HG03342 (cell line): ENCODE measurements around the gene MATR3.
"Not testable (repeated sequence)": the region's sequence is repeated elsewhere in the genome, so short reads cannot be mapped to it uniquely, and the experiment has no call there.

Experiments used
- ATAC-seq: cut with Tn5 transposase; IDR thresholded peaks from one replicate; pipeline ENCODE4 v1.9.1; 2021; ENCODE audit warnings: mild to moderate bottlenecking, moderate library complexity; ENCODE audit not compliant: unreplicated experiment

Gene MATR3

GRCh38 chr5:139342423-139342723, 48.8 kb downstream of the MATR3 start:
- peak; percentile 55 for ATAC-seq

GRCh38 chr5:139343476-139343875, 49.9 kb downstream of the MATR3 start:
- ATAC-seq, result no peak

- ATAC-seq, result no peak
Observed at GRCh38 chr5:139344177-139344576, 50.6 kb downstream of the MATR3 start.

DNA sequence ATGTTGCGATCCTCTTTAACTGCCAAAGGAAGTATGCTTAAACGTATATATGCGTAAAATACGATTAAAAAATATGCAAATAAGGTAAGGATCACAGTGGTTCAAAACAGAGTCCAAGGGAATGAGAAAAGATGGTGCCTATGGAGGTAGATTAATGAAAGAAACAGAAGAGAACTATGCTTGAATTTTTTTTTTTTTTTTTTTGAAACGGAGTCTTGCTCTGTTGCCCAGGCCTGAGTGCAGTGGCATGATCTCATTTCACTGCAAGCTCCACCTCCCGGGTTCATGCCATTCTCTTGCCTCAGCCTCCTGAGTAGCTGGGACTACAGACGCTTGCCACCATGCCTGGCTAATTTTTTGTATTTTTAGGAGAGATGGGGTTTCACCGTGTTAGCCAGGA, 51.9 kb downstream of the MATR3 start:
- ATAC-seq, result not testable (repeated sequence)

DNA sequence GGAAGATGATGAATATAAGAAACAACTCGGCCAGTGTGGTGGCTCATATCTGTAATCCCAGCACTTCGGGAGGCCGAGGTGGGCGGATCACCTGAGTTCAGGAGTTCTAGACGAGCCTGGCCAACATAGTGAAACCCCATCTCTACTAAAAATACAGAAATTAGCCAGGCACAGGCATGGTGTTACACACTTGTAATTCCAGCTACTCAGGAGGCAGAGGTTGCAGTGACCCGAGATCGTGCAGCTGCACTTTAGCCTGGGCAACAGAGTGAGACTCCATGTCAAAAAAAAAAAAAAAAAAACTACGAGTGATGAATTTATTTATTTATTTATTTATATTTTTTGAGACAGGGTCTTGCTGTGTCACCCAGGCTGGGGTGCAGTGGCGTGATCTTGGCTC, 54.3 kb downstream of the MATR3 start:
- not testable (repeated sequence) for ATAC-seq

DNA sequence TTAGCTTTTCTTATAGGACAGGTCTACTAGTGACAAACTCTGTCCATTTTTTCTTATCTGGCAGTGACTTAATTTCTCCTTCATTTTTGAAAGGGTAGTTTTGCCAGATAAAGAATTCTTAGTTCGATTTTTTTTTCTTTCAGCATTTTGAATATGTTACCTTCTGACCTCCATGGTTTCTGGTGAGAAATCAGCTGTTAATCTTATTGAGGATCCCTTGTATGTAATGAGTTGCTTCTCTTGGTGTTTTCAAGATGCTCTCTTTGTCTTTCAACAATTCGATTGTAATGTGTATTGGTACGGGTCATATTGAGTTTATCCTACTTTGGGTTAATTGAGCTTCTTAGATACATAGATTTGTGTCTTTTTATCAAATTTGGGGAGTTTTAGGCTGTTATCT, 60.6 kb downstream of the MATR3 start:
- ATAC-seq, result no peak

DNA sequence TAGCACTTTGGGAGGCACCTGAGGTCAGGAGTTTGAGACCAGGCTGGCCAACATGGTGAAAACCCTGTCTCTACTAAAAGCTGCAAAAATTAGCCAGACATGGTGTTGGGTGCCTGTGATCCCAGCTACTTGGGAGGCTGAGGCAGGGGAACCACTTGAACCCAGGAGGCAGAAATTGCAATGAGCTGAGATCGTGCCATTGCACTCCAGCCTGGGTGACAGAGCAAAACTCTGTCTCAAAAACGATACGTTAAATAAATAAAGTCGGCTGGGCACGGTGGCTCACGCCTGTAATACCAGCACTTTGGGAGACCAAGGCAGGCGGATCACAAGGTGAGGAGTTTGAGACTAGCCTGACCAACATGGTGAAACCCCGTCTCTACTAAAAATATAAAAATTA, 62.4 kb downstream of the MATR3 start:
- ATAC-seq, result not testable (repeated sequence)

DNA sequence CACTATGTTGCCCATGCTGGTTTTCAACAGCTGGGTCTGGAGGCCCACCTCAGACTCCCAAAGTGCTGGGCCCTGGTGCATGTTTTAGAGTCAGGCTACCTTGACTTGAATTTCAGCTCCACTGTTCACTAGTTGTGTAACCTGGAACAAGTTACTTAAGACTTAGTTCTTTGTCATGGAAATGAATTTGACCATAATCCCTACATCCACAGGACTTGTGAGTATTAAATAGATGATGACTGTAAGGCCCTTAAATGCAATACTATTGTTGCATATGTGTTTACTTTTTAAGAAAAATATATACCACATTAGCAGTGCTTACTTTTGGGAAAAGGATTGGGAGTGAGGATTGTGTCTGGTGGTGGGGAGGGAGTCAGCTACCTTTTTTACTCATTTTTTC, 64.5 kb downstream of the MATR3 start:
- no peak for ATAC-seq

GRCh38 chr5:139360384-139360783, 66.8 kb downstream of the MATR3 start:
- ATAC-seq, result no peak

DNA sequence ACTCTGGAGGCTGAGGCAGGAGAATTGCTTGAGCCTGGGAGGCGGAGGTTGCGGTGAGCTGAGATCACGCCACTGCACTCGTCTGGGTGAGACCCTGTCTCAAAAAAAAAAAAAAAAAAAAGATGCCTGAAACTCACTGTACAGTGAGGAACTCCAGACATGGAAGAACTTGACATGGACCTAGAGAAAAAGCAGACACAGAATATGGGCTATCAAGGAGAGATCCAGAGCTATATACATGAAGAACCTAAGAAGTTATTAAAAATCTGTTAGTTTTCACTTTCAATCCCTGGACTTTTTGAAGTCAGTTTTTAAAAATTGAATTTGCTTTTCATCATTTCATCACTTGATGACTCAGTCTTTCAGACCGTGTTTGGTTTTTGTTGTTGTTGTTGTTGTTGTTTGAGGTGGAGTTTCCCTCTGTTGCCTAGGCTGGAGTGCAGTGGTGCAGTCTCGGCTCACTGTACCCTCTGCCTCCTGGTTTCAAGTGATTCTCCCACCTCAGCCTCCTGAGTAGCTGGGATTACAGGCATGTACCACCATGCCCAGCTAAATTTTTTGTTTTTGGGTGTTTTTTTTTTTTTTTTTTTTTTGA, 68.4 kb downstream of the MATR3 start:
- no peak for ATAC-seq

GRCh38 chr5:139363937-139364336, 70.4 kb downstream of the MATR3 start:
- ATAC-seq, result no peak

- ATAC-seq, result no peak
Observed at GRCh38 chr5:139364466-139364865, 70.9 kb downstream of the MATR3 start.

- no peak for ATAC-seq
Observed at GRCh38 chr5:139368613-139369012, 75.1 kb downstream of the MATR3 start.

- ATAC-seq, result no peak
Observed at GRCh38 chr5:139369181-139369580, 75.6 kb downstream of the MATR3 start.

- no peak for ATAC-seq
Observed at GRCh38 chr5:139371482-139372435, 78.2 kb downstream of the MATR3 start.

- ATAC-seq, result no peak
Observed at GRCh38 chr5:139374909-139375308, 81.4 kb downstream of the MATR3 start.

GRCh38 chr5:139376364-139376763, 82.8 kb downstream of the MATR3 start:
- no peak for ATAC-seq

GRCh38 chr5:139377226-139377625, 83.7 kb downstream of the MATR3 start:
- no peak for ATAC-seq

GRCh38 chr5:139378101-139378825, 84.7 kb downstream of the MATR3 start:
- no peak for ATAC-seq

- no peak for ATAC-seq
Observed at GRCh38 chr5:139378941-139379361, 85.4 kb downstream of the MATR3 start.

GRCh38 chr5:139379626-139380449, 86.3 kb downstream of the MATR3 start:
- ATAC-seq, result no peak
